ENCODE results near the gene AGO1. TPM values are rescaled to one million over a fixed set of nuclear protein-coding genes. Genes with fewer than 3 reads are reported as not detected.

Gene AGO1
- total RNA-seq, 4 donors from 2014 or later: 9.2 to 24.0 (median 20.1) TPM

DNA sequence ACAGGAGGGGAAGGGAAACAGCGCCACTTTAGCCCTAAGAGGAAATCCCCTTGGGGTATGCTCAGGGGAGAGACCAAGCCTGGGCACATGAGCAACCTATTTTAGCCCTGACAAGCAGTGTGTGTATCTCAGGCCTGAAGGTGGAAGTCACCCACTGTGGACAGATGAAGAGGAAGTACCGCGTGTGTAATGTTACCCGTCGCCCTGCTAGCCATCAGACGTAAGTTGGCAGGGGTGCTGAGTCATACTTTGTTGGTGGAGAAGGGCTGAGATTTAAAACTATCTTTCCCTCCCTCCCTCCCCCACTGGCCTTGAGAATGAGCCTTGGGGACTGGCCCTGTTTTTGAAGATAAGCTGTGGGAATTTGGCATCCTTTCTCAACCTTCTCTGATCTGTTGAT, 11.2 kb downstream of the AGO1 start:
- WGBS, 2 donors: 74 to 78% methylated on average over 6 of the region's 6 CpGs
- TF ChIP-seq EP300 (IDR thresholded peaks at IDR 0.05): no peak
- no peak for TF ChIP-seq POLR2A (IDR thresholded peaks at IDR 0.05)
- TF ChIP-seq, protein P1, sequence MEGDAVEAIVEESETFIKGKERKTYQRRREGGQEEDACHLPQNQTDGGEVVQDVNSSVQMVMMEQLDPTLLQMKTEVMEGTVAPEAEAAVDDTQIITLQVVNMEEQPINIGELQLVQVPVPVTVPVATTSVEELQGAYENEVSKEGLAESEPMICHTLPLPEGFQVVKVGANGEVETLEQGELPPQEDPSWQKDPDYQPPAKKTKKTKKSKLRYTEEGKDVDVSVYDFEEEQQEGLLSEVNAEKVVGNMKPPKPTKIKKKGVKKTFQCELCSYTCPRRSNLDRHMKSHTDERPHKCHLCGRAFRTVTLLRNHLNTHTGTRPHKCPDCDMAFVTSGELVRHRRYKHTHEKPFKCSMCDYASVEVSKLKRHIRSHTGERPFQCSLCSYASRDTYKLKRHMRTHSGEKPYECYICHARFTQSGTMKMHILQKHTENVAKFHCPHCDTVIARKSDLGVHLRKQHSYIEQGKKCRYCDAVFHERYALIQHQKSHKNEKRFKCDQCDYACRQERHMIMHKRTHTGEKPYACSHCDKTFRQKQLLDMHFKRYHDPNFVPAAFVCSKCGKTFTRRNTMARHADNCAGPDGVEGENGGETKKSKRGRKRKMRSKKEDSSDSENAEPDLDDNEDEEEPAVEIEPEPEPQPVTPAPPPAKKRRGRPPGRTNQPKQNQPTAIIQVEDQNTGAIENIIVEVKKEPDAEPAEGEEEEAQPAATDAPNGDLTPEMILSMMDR (IDR thresholded peaks at IDR 0.05): no peak
- peaks cover 0 to 98% (median 25%) of the 10 kb centered on the region in 3 donors for H3K36me3 ChIP-seq

DNA sequence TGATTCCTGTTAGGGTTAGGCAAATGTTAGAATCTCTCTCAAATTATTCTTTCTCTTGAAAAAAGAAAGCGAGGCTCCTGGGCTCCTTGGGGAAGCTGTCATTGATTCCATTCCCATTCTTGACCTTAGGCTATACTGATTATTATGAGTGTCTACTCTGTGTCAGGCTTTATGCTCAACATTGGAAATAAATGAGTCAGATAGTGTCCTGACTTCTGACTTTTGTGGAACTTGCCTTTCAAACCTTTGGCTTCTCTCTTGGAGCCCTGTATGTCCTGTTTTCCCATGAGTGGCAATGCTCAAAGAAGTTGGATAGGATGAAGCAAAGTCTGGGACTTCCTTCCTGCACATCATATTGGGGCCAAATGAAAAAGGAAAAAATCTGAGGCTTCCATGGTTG, 11.6 kb downstream of the AGO1 start:
- H3K36me3 ChIP-seq: peaks cover 0 to 98% (median 22%) of the 10 kb centered on the region in 3 donors

More for the DNA sequence above, 11.2 kb downstream of the AGO1 start:
- no peaks in the 10 kb centered on the region for H3K4me1 ChIP-seq
- no peak overlapping the region for H3K4me3 ChIP-seq
- H3K27ac ChIP-seq: no peak overlapping the region
- H3K9me3 ChIP-seq: no peaks in the 10 kb centered on the region
- DNase-seq (ENCODE audit: low spot score in 2 of 2): peak in 1 of 2 donors; percentile 23
- H3K27me3 ChIP-seq: no peaks in the 10 kb centered on the region

DNA sequence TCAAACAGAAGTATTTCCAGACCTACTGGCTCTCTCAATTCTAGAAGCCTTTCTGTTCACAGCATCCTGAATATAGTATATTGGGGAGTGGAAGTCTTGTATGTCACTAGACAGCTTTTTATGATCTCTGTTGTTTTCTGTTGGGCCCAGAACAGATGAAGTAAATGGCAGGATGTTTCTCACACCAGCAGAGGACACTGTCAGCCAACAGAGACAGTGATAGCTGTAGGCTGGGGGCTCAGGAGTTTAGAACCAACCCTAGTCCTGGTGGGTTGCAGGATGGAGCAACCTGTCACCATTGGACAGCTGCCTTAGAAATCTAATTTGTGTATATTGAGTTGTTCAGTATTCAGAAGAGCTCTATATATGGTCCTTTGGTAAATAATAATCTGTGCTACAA, 16.9 kb downstream of the AGO1 start:
- H3K27me3 ChIP-seq: no peaks in the 10 kb centered on the region
- H3K9me3 ChIP-seq: no peaks in the 10 kb centered on the region
- TF ChIP-seq POLR2A (IDR thresholded peaks at IDR 0.05) (no peak), EP300 (IDR thresholded peaks at IDR 0.05) (no peak)
- TF ChIP-seq, protein P1 (IDR thresholded peaks at IDR 0.05): no peak
- H3K36me3 ChIP-seq: peaks cover 0 to 94% (median 10%) of the 10 kb centered on the region in 3 donors
- DNase-seq (ENCODE audit: low spot score in 2 of 2): no peak
- H3K27ac ChIP-seq: no peak overlapping the region
- no peaks in the 10 kb centered on the region for H3K4me1 ChIP-seq
- no peak overlapping the region for H3K4me3 ChIP-seq

More for the DNA sequence above, 11.6 kb downstream of the AGO1 start:
- Histone ChIP-seq H3K27ac (no peak overlapping the region), H3K9me3 (no peaks in the 10 kb centered on the region), H3K4me3 (no peak overlapping the region), H3K4me1 (no peaks in the 10 kb centered on the region), H3K27me3 (no peaks in the 10 kb centered on the region)
- TF ChIP-seq EP300 (IDR thresholded peaks at IDR 0.05): no peak
- no peak for DNase-seq (ENCODE audit: low spot score in 2 of 2)
- 85 to 93% methylated on average over 1 of the region's 1 CpG for WGBS, 2 donors

DNA sequence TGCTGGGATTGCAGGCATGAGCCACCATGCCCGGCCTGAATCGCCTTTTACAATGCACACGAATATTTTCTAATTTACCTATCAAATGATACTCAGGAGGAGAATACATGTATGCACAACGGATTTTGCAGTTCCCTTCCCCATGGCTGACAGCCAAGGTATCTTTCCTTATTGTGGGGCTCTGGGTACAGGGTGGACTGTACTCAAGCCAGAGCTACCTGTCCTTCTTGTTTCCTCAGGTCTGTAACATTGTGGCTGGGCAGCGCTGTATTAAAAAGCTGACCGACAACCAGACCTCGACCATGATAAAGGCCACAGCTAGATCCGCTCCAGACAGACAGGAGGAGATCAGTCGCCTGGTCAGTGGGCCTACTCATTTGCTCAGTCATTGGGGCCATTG, 18.2 kb downstream of the AGO1 start:
- Histone ChIP-seq H3K4me3 (no peak overlapping the region), H3K27me3 (no peaks in the 10 kb centered on the region), H3K4me1 (no peaks in the 10 kb centered on the region), H3K27ac (no peak overlapping the region), H3K36me3 (peaks cover 0 to 93% (median 10%) of the 10 kb centered on the region in 3 donors), H3K9me3 (no peaks in the 10 kb centered on the region)
- WGBS, 2 donors: 90 to 92% methylated on average over 9 of the region's 9 CpGs
- TF ChIP-seq POLR2A (IDR thresholded peaks at IDR 0.05): no peak
- TF ChIP-seq, protein P1 (IDR thresholded peaks at IDR 0.05): no peak
- TF ChIP-seq EP300 (IDR thresholded peaks at IDR 0.05): no peak
- DNase-seq (ENCODE audit: low spot score in 2 of 2): no peak

DNA sequence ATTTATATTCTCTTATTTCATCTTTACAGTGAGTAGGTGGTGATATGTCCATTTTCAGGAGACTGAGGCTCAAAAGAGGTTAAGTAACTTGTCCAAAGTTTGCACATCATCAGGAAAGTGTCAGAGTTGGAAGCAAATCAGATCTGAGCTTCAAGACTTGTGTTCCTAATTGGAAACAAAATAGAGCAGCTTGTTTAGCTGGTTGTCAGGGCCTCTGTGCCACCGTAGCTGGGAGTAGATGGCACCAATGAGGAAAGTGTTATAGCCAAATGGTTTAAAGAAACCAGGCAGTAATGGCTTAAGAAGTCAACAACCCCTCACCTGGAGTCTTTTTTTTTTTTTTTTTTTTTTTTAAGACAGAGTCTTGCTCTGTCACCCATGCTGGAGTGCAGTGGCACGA, 19.7 kb downstream of the AGO1 start:
- no peak for TF ChIP-seq POLR2A (IDR thresholded peaks at IDR 0.05)
- TF ChIP-seq EP300 (IDR thresholded peaks at IDR 0.05): no peak
- TF ChIP-seq, protein P1 (IDR thresholded peaks at IDR 0.05): no peak
- H3K4me1 ChIP-seq: no peaks in the 10 kb centered on the region
- no peak overlapping the region for H3K4me3 ChIP-seq
- WGBS, 2 donors: 90 to 93% methylated on average over 2 of the region's 2 CpGs
- no peak overlapping the region for H3K27ac ChIP-seq
- H3K9me3 ChIP-seq: no peaks in the 10 kb centered on the region
- no peak for DNase-seq (ENCODE audit: low spot score in 2 of 2)
- no peaks in the 10 kb centered on the region for H3K27me3 ChIP-seq
- H3K36me3 ChIP-seq: peaks cover 0 to 94% (median 19%) of the 10 kb centered on the region in 3 donors

DNA sequence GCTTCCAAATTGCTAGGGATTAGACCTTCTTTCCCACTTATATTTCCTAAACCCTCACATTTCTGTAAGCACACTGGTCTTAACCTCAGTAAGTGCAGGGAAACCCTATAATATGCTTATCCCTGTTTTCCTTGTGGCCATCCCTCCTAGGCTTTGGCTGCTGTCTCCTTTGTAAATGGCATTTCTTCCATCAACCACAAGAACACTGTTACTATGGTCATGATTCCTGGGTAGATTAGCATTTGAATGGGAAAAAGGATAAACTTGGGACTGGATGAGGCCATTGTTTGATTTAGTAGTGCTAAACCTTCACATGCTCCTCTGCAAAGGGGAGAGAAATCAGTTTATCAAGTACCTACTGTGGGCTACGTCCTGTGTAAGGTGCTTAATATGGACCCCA, 31.7 kb downstream of the AGO1 start:
- no peak for DNase-seq (ENCODE audit: low spot score in 2 of 2)
- Histone ChIP-seq H3K27ac (no peak overlapping the region), H3K27me3 (no peaks in the 10 kb centered on the region), H3K9me3 (no peaks in the 10 kb centered on the region), H3K4me1 (no peaks in the 10 kb centered on the region), H3K36me3 (peaks cover 2 to 100% (median 51%) of the 10 kb centered on the region in 3 donors), H3K4me3 (no peak overlapping the region)
- 95% methylated on average over 1 of the region's 1 CpG for WGBS, 2 donors
- TF ChIP-seq EP300 (IDR thresholded peaks at IDR 0.05) (no peak), POLR2A (IDR thresholded peaks at IDR 0.05) (no peak)
- TF ChIP-seq, protein P1 (IDR thresholded peaks at IDR 0.05): no peak

All from tibial nerve (tissue), 4 donors.